GM18861 (cell line): ENCODE measurements around the gene GMEB1.
"Not testable (repeated sequence)": the region's sequence is repeated elsewhere in the genome, so short reads cannot be mapped to it uniquely, and the experiment has no call there.

ENCODE experiments used
- ATAC-seq: cut with Tn5 transposase; IDR thresholded peaks from one replicate; pipeline ENCODE4 v1.9.1; 2021; ENCODE audit not compliant: unreplicated experiment

The GMEB1 gene

DNA sequence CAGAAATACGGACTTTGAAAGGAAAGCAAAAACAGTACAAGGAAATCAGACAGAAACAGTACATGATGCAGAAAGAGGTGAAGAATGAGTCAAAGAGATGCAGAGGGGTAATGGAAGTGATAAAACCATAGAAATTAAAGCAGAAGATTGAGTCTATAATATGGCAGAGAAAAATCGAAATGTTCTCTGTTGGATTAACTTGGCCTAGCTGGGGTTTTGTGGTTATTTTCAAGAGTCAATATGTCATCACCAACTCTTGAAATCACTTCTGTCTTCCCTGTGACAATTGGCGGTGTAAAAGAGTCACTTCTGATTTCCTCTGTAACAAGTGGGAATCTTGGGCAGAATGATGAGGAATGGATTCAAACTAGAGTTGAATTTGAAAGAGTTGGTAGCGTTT, 75.6 kb downstream of the GMEB1 start:
- no peak for ATAC-seq

DNA sequence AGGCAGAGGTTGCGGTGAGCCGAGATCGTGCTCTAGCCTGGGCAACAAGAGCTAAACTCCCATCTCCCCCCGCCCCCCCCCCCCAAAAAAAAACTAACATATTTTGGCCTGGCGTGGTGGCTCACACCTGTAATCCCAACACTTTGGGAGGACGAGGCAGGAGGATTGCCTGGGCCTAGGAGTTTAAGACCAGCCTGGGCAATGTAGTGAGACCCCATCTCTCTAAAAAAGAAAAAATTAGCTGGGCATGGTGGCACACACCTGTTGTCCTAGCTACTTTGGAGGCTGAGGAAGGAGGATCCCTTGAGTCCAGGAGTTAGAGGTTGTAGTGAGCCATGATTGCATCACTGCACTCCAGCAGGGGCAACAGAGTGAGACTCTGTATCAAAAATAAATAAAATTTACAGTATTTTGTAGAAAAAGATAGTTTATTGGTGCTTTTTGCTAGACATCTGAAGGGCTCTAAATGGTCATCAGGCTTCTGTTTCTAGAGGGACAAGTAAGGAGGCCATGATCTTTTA, 77.1 kb downstream of the GMEB1 start:
- ATAC-seq: no peak

DNA sequence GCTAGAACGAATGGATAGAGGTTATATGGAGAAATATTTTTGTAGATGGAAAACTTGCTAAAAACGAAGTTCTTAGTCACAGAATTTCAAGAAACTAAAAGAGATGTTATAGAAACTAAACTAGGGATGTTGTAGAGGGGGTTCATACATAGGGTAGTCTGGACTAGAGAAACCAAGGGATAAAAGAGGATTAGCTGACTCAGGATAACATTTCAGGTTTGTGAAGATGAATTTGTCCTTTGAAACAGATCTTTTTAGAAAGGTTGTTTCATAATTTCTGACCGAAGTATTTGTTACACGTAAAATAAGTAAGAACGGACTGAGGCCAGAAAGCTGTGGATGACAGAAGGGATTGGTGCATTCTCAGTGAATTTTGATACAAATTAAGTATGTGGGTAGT, 81.7 kb downstream of the GMEB1 start:
- ATAC-seq: no peak

DNA sequence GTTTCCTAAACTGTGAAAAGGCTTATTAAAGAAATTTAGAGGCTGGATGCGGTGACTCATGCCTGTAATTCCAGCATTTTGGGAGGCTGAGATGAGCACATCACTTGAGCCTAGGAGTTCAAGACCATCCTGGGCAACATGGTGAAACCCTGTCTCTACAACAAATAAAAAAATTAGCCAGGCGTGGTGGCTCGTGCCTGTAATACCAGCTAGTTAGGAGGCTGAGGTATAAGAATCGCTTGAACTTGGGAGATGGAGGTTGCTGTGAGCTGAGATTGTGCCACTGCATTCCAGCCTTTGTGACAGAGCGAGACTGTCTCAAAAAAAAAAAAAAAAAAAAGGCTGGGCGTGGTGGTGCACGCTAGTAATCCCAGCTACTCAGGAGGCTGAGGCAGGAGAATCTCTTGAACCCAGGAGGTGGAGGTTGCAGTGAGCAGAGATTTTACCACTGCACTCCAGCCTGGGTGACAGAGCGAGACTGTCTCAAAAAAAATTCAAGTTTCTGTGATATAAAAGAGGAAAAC, 82.2 kb downstream of the GMEB1 start:
- ATAC-seq: not testable (repeated sequence)

DNA sequence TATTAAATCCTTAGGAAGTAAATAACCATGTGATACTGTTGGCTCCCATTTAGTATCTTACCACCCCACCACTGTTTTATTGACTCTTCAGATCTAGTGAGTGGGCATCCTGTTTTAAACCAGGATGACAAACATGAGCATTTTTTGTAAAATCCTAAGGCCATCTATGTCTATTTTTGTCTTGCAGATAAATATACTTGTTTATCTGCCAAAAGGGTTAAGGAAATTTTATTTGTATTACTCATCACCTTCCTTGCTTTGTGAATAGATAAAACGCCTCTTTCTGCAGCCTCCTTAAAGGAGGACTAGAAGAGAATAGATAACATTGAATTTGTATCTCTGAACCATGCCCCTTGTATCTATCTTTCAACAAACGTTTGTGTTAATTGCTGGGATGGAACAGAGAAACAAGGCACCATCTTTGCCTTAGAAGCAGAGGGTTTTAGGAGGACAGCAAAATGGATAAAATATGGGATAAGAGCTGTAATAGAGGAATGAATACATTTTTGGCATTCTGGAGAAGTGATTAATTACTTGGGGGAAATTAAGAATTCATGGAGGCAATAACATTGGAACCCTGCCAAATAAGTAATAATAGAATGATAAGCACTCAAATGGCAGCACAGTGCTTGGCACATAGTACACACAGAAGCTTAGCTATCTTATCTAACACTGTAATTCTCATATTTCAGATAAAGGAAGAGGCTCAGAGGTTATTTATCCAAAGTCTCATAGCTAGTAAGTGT, 82.9 kb downstream of the GMEB1 start:
- ATAC-seq: no peak

DNA sequence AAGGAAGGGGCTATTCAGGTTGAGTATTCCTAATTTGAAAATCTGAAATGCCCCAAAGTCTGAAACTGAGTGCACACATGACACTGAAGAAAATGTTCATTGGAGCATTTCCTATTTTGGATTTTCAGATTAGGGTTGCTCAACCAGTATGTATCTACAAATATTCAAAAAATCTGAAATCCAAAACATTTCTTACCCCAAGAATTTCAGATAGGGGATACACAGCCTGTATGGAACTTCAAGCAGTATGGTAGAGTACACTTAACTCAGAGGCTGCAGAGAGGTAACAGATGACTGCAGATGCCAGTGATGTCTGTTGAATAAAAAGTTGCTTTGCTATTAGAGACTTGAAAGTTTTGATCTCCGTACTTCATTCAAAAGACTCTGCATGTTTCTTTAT, 87.1 kb downstream of the GMEB1 start:
- no peak for ATAC-seq

DNA sequence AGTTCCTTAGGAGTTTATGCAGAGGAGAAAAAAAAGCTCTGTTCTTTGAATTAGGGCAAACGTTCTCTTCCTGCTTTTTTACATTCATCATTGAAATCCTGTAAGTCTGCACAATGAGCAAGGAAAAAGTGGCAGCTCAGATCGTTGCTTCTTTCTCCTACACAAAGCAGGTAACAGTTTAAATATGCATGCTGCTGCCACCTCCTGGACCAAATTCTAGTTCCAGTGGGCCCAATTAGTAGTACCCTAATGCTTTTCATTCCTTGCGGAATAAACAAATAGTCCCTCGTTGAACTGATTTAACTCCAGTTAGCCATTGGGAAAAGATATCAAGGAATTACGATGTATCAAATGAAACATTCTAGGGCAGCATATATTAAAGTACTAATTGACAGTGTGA, 88.3 kb downstream of the GMEB1 start:
- no peak for ATAC-seq

DNA sequence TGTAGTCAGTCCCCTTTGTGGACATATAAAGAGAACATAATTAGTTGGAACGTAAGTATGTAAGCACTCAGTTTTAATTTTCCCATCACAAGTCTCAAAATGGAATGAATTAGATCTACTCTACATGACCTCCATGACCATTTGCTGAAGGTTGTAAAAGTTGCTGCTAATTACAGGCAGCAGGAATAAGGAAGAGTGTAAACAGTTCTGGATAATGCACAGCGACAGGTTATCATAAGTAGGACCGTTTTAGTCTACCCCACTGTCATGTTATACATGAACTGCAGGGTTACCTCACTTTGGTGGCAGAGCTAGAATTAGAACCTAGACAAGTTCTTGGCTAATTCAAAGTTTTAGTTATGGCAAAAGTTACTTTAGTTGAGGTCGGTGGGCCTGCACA, 89.8 kb downstream of the GMEB1 start:
- ATAC-seq: no peak

DNA sequence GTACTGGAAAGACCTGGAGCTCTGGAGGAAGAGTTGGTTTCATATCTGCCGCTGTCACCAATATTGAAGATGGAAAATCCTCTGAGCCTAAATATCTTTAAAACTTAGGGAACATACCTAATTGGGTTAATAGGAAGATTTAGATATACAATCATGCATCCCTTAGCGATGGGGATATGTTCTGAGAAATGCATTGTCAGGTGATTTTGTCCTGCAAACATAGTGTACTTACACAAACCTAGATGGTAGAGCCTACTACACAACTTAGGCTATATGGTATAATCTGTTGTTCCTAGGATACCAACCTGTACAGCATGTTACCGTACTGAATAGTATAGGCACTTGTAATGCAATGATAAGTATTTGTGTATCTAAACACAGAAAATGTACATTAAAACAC, 90.7 kb downstream of the GMEB1 start:
- no peak for ATAC-seq

DNA sequence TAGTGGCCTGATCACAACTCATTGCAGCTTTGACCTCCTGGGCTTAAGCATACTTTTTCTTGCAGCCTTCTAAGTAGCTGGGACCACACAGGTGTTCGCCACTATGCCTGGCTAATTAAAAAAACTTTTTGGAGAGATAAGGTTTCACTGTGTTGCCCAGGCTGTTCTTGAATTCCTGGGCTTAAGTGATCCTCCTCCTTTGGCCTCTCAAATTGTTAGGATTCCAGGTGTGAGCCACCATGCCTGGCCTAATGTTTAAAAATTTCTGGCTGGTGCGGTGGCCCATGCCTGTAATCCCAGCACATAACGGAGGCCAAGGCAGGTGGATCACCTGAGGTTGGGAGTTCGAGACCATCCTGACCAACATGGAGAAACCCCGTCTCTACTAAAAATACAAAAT, 92.6 kb downstream of the GMEB1 start:
- ATAC-seq: no peak

DNA sequence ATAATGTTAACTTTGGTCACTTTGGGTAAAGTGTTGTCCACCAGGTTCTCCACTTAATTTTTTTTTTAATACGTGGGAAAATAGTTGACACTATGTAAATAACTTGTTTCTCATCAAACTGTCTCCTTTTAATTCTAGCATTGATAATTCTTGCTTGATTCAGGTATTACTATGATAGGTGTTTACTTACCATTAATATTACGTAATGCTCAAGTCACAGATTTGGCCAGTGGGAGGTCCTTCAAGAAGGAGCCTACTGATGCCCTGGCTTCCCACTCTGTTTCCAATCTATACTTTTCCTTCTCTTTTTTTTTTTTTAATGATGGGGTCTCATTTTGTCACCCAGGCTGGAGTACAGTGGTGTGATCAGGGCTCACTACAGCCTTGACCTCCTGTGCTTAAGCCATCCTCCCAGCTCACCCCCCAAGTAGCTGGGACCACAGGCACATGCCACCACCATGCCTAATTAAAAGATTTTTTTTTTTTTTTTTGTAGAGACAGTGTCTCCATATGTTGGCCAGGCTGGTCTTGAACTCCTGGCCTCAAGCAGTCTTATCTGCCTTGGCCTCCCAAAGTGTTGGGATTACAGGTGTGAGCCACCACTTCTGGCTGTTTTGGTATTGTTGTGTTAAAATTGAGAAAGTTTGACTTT, 98.1 kb downstream of the GMEB1 start:
- ATAC-seq: no peak
